Renal pelvis (tissue), 4 donors: ENCODE results near the gene ALDH7A1. TPM values are rescaled to one million over a fixed set of nuclear protein-coding genes. Genes with fewer than 3 reads are reported as not detected.

Experiments
- DNase-seq: peaks from one replicate; pipeline ENCODE4 v3.0.0-alpha.2; 2013
- polyA plus RNA-seq, 3 donors: library from polyadenylated mRNA; unstranded; fragments of 120-200 nt; gene quantifications; one replicate each; pipeline ENCODE4 v1.2.1, GENCODE V29; 2013; ENCODE audit not compliant: insufficient read length in 3 of 3

Gene ALDH7A1
- polyA plus RNA-seq, 3 donors = 146 to 167 (median 166) TPM

DNA sequence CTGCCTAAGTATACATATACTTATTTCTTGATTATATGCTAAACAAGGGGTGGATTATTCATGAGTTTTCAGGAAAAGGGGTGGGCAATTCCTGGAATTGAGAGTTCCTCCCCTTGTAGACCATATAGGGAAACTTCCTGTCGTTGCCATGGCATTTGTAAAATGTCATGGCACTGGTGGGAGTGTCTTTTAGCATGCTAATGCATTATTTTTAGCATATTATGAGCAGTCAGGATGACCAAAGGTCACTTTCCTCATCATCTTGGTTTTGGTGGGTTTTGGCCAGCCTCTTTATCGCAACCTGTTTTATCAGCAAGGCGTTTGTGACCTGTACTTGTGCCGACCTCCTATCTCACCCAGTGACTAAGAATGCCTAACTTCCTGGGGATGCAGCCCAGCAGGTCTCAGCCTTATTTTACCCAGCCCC lies 80.9 kb downstream of the ALDH7A1 start:
- DNase-seq = no peak

- no peak for DNase-seq
These were observed 81.3 kb downstream of the ALDH7A1 start for GRCh38 chr5:126513703-126514102.

DNA sequence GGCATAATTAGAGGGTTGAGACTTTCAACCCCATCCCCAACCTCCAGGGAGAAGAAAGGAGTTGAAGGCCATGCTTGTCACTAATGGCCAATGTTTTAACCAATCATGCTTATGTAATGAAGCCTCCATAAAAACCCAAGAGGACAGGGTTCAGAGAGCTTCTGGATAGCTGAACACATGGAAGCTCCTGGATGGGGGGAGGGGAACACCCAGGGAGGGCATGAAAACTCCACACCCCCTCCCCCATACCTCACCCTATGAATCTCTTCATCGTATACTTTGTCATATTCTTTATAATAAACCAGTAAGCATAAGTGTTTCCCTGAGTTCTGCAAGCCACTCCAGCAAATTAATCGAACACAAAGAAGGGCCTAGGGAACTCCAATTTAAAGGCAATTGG lies 81.7 kb downstream of the ALDH7A1 start:
- no peak for DNase-seq

- DNase-seq = no peak
These were observed 82.6 kb downstream of the ALDH7A1 start for GRCh38 chr5:126512451-126512850.

DNA sequence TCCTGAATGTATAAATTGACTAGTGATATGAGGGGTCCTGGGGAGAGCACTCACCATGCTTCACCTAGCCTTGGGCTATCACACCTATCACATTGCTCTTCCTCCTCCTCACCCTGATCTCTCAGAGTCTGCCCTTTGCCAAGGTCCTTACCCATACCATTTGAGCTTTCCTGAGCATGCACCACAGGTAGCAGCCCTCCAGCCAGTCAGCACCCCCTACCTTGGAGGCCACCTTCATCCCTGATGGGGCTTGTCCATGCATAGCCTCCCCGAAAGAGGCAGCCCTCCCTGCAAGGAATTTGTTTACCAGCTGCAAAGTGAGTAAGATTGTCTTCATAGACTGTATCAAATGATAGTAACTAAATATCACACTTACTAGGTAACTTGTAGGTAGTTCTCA lies 83.1 kb downstream of the ALDH7A1 start:
- DNase-seq = no peak

DNA sequence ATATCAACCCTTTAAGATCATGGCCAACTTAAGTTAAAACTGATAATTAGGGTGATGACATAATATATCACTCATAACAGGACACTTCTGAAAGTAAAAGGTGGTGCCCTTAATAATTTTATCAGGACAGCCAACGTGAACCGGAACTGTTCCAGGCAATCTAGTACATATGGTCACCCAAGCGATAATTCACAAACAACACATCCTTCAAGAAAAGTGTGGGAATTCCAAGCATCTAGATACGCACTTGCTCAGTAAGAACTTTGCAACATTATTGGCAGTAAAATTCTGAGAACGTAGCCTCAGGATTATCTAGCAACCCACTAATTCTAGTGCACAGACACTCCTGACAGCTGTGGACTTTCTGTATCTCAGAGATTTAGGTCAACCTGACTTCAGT lies 85.7 kb downstream of the ALDH7A1 start:
- DNase-seq = no peak

GRCh38 chr5:126508962-126509279 lies 86.1 kb downstream of the ALDH7A1 start:
- no peak for DNase-seq

- no peak for DNase-seq
These were observed 86.6 kb downstream of the ALDH7A1 start for GRCh38 chr5:126508251-126508961.

DNA sequence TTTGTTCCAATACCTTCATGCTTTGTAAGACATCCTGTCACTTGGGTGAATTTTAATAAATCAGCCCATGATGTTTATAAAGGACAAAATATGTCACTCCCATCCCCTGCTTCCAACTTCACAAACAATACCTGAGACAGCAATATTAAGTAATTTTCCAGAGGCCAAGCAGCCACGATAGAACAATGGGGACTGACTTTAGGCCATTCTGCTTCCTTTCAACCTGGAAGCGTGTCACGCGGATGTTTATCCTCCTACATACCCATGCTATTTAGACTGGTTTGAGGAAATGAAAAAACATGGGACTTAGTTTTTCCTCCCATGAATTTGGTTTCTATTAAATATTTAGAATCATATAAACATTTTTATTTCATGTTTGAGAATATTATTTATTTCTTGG lies 88.9 kb downstream of the ALDH7A1 start:
- DNase-seq = no peak

DNA sequence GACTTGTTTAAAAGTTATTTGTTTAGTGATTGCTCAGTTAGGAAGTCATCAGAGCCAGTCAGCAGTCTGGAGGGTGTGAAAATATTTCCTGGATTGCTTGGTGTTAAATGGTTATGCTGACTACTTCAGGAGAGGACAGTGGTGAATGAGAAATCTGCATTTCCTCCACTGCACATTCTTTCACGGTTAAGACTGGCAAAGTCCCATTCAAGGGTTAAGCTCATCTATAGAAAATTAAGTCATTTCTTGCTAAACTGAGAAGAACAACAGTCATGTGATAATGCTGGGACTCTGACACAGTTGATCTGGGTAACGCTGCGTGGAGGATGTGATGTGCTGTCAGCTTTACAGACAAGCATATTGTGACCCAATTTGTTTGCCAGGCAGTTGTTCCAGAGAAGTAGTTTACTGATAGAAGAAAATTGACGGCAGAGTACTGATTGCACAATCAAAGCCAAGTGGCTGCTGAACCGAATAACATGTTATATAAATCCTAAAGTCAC lies 91.4 kb downstream of the ALDH7A1 start:
- no peak for DNase-seq

DNA sequence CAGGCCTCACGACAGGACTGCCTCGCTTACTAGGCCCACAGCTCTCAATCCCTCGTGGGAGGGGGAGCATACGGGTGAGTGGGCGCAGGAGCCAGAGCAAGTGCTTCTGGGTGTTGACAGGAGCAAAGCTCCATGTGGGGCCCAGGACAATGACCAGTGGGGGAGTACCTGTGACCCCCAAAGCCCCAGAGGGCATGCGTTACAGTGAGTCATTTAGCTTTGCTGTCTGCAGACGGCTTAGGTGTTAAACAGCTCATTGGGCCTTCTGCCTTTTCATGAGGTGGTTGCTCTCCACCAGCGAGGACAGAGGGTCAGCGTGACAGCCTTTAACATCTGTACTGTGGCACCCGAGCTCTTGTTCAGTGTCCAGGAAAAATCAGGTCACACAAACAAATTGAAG lies 93.6 kb downstream of the ALDH7A1 start:
- no peak for DNase-seq

DNA sequence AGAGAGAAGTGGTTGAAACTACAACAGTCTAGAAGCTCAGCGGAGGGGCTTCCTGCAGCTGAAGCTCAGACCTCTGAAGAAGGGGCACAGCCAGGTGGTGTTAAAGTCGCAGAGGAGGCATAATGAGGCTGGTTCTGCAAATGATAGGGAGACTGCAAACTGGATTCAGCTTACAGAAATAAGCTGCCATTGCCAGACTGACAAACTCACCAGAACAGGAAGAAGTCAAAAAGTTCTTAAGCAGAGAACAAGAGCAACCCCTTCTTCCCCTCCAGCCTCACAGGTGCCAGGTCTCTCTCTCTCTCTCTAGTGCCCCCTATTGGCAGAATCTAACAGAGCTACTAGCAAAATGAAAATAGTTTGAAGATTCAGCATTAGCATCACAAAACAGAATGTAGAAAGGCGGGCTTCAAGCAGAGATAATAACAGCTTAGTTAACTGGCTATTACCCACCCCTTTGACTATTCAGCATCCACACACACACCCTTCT lies 95.1 kb downstream of the ALDH7A1 start:
- no peak for DNase-seq

DNA sequence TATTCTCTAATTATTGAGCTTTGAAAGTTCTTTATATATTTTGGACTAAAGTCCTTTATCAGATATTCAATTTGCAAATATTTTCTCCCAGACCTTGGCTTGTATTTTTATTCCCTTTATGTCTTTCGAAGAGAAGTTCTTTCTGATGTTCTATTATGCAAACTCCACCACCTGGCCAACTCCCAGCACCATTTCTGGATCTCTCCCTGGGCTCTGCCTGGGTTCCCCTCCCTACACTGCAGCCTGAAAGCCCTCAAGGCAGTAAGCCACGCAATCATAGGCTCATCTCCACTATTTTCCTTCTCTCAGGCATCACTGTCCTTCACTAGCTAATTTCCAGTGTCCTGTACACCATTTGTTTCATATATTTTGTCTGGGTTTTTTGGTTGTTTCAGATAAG lies 95.7 kb downstream of the ALDH7A1 start:
- no peak for DNase-seq

DNA sequence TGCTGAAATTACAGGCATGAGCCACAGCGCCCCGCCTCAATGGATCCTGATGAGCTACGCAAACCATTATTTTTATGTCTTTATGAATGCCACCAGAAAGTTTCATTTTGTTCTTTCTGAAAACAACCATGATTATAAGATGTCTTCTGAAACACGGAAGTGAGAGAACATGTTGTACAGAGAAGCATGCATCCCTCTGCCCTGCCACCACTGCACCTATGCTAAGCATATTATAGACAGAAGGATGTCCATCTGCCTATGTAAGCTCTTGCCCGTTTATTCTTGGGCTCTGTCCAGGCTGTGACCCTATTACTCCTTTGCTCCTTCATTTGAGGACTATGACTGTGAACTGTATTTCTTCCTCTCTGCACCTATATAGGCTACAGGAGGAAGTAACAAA lies 97.5 kb downstream of the ALDH7A1 start:
- no peak for DNase-seq

DNA sequence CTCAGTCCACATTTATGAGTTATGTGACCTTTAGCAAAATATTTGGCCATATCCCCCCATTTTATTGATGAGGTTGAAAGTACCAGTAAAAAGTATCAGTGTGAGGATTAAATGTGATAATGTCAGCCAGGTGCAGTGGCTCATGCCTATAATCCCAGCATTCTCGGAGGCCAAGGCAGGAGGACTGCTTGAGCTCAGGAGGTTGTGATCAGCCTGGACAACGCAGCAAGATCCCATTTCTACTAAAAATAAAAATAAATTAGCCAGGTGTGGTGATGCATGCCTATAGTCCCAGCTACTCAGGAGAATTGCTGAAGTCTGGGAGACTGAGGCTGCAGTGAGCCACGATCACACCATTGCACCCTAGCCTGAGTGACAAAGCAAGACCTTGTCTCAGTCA lies 100.6 kb downstream of the ALDH7A1 start:
- DNase-seq = no peak

GRCh38 chr5:126492939-126493338 lies 102.1 kb downstream of the ALDH7A1 start:
- DNase-seq = no peak

- no peak for DNase-seq
These were observed 104.7 kb downstream of the ALDH7A1 start for GRCh38 chr5:126490167-126490940.

GRCh38 chr5:126488443-126489065 lies 106.5 kb downstream of the ALDH7A1 start:
- no peak for DNase-seq

- no peak for DNase-seq
These were observed 107.4 kb downstream of the ALDH7A1 start for GRCh38 chr5:126487596-126487995.

DNA sequence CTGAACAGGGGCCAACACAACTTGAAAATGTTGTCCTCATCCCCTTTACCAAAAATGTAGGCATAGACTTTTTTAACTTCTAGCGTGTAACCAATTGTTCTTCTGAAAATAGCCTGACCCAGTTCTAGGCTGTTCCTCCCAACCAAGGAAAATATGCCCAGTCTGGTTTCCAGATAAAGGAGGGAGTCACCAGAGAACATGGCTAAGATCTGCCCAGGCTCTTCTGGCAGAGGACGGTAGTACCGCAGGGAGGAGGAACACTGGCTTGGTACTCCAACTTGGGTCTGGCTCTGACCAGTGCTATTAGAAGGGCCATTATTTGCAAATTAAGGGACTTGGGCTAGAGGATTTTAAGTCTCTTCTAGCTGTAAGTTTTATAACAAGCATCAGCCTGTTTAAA lies 108.7 kb downstream of the ALDH7A1 start:
- DNase-seq = no peak

GRCh38 chr5:126484253-126484652 lies 110.8 kb downstream of the ALDH7A1 start:
- DNase-seq = no peak

- DNase-seq = no peak
These were observed 111.9 kb downstream of the ALDH7A1 start for GRCh38 chr5:126483156-126483555.

DNA sequence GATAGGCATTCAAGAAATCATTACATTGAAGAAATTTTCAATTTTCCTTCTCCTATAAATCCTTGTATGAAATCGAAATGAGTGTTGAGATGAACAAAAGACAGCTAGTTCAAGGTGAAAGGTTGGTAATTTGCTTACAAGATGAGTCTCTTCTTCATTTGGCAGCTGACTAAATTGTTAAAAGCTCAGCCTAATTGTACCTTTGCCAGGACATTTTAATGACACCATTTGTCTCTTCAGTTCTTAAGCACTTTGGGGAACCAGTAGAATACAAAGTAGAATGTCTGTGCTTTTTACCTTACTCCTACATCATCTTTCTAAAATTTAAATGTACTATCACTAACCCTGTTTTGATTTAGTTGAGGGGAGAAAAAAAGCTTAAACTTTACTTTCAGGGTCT lies 112.4 kb downstream of the ALDH7A1 start:
- no peak for DNase-seq
